Measurements from ENCODE around the gene MCM10.

DNA sequence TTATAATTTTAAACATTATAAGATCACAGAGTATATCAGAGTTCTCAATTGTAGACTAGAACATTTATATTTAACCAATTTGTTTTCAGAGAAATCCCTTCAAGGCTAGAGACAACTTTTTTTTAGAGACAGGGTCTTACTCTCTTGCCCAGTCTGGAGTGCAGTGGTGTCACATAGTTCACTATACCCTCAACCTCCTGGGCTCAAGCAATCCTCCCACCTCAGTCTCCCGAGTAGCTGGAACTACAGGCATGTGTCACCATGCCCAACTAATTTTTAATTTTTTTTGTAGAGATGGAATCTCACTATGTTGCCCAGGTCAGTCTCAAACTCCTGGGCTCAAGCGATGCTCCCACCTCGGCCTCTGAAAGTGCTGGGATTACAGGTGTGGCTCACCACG is 57.5 kb downstream of the MCM10 start:
- TF ChIP-seq, protein P1, sequence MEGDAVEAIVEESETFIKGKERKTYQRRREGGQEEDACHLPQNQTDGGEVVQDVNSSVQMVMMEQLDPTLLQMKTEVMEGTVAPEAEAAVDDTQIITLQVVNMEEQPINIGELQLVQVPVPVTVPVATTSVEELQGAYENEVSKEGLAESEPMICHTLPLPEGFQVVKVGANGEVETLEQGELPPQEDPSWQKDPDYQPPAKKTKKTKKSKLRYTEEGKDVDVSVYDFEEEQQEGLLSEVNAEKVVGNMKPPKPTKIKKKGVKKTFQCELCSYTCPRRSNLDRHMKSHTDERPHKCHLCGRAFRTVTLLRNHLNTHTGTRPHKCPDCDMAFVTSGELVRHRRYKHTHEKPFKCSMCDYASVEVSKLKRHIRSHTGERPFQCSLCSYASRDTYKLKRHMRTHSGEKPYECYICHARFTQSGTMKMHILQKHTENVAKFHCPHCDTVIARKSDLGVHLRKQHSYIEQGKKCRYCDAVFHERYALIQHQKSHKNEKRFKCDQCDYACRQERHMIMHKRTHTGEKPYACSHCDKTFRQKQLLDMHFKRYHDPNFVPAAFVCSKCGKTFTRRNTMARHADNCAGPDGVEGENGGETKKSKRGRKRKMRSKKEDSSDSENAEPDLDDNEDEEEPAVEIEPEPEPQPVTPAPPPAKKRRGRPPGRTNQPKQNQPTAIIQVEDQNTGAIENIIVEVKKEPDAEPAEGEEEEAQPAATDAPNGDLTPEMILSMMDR (IDR thresholded peaks at IDR 0.05), result no peak
- TF ChIP-seq POLR2AphosphoS5 (IDR thresholded peaks at IDR 0.05), result no peak
- no peak for TF ChIP-seq EP300 (IDR thresholded peaks at IDR 0.05)
- TF ChIP-seq POLR2A (IDR thresholded peaks at IDR 0.05), result no peak
